ENCODE measurements around the gene PLXNA2. TPM values are rescaled to one million over a fixed set of nuclear protein-coding genes. Genes with fewer than 3 reads are reported as not detected.

PLXNA2 gene, protein sequence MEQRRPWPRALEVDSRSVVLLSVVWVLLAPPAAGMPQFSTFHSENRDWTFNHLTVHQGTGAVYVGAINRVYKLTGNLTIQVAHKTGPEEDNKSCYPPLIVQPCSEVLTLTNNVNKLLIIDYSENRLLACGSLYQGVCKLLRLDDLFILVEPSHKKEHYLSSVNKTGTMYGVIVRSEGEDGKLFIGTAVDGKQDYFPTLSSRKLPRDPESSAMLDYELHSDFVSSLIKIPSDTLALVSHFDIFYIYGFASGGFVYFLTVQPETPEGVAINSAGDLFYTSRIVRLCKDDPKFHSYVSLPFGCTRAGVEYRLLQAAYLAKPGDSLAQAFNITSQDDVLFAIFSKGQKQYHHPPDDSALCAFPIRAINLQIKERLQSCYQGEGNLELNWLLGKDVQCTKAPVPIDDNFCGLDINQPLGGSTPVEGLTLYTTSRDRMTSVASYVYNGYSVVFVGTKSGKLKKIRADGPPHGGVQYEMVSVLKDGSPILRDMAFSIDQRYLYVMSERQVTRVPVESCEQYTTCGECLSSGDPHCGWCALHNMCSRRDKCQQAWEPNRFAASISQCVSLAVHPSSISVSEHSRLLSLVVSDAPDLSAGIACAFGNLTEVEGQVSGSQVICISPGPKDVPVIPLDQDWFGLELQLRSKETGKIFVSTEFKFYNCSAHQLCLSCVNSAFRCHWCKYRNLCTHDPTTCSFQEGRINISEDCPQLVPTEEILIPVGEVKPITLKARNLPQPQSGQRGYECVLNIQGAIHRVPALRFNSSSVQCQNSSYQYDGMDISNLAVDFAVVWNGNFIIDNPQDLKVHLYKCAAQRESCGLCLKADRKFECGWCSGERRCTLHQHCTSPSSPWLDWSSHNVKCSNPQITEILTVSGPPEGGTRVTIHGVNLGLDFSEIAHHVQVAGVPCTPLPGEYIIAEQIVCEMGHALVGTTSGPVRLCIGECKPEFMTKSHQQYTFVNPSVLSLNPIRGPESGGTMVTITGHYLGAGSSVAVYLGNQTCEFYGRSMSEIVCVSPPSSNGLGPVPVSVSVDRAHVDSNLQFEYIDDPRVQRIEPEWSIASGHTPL (N-terminal part only)
- 10 to 100 TPM; 19.8 to 41.6 (median 27.9) TPM for total RNA-seq

DNA sequence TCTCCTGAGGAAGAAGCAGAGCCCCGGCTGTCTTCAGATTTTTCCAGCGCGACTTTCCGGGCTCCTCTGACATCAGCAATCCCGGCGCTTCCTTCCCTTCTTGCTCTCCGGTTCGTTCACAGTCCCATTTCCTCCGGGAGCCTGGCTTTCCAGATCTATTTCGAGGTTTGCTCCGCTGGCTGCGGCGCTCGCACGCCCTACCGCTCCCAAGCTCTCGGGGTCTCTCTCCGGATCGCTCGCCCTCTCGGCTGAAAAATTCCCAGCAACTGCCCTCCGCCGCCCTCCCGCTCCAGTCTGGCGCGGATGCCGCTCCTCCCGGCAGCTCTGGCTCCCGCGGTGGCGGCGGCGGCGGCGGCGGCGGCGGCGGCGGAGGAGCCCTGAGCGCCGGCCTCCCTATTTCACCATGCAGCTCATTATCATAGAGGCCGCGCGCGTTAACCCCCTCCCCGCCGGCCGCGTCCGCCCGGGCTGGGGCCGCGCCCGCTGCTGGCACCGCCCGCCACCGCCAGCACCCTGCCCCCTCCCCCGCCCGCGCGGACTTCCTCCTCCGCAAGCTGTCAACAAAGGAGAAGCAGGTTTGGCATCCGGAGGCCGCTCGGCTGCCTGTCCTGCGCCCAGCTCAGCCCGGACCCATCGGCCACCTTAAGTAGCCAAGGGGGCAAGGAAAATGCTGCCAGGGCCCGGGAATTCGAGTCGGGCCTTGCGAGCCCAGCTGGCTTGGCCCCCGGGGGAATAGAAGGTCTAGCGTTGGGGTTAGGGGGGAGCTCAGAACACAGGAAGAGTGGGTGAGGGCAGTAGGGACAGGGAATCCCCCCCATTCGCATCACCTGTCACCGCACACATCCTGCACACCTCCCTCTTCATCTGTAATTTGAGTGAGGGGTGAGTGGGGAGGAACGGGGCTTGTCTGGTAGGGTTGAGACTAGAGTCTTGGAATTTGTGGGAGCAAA, at the start of gene PLXNA2:
Gene PLXNA2 (minus strand): TSS at position 418 of the 950 bp plus-strand sequence. CDS start 26,462 bp downstream, outside the sequence.
- DNase-seq (ENCODE audit: extremely low spot score), result peak; percentile 96
- H3K9me3 ChIP-seq, result no peaks in the 10 kb centered on the region
- WGBS, result 2% methylated on average over 26 of the region's 78 CpGs
- intact Hi-C loops (cut with DNase I), result loop anchor here (2.0 to 5.0 kb wide), 3 partner anchors 111 to 223 kb away; no protein-coding TSS in a partner anchor
- peak within 1 kb of the TSS; percentile 87 to 94 (median 92) for H3K27ac ChIP-seq (replicated peaks in 1 of 4)
- TF ChIP-seq EP300 (IDR thresholded peaks at IDR 0.05), result no peak
- peak; percentile 18 for TF ChIP-seq POLR2A (IDR thresholded peaks at IDR 0.05; ENCODE audit: low read depth)
- TF ChIP-seq, protein P1, sequence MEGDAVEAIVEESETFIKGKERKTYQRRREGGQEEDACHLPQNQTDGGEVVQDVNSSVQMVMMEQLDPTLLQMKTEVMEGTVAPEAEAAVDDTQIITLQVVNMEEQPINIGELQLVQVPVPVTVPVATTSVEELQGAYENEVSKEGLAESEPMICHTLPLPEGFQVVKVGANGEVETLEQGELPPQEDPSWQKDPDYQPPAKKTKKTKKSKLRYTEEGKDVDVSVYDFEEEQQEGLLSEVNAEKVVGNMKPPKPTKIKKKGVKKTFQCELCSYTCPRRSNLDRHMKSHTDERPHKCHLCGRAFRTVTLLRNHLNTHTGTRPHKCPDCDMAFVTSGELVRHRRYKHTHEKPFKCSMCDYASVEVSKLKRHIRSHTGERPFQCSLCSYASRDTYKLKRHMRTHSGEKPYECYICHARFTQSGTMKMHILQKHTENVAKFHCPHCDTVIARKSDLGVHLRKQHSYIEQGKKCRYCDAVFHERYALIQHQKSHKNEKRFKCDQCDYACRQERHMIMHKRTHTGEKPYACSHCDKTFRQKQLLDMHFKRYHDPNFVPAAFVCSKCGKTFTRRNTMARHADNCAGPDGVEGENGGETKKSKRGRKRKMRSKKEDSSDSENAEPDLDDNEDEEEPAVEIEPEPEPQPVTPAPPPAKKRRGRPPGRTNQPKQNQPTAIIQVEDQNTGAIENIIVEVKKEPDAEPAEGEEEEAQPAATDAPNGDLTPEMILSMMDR (IDR thresholded peaks at IDR 0.05), result no peak
- peak; percentile 45 to 70 for TF ChIP-seq POLR2AphosphoS5 (IDR thresholded peaks at IDR 0.05)
- H3K4me1 ChIP-seq, result peaks cover 23 to 55% (median 50%) of the 10 kb centered on the region in 4 donors
- H3K27me3 ChIP-seq, result no peaks in the 10 kb centered on the region
- H3K4me3 ChIP-seq, result peak within 1 kb of the TSS; percentile 72 to 98 (median 88)
- no peaks in the 10 kb centered on the region for H3K36me3 ChIP-seq

DNA sequence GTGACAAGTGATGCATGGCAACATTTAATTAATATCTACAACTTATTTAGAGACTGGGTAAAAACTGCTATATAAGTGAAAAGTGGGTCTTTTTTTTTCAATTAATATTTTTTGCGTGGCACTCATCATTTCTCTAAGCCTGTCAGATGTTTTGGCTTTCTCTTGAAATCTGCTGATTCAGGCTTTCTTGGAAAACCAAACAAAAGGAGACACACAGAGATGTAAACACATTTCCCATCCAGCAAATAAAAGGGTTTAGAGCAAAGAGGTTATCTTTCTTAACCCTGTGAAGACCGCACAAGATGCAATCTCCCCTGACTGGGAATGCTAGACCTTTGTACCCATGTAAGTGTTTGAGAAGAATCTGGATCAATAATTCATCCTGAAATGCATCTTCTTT, 48.7 kb upstream of the PLXNA2 start:
- Histone ChIP-seq H3K4me1 (no peaks in the 10 kb centered on the region), H3K36me3 (no peaks in the 10 kb centered on the region), H3K27ac (replicated peaks in 1 of 4) (no peak overlapping the region), H3K27me3 (peaks cover 0 to 11% (median 0%) of the 10 kb centered on the region in 4 donors), H3K4me3 (no peak overlapping the region), H3K9me3 (no peaks in the 10 kb centered on the region)
- no peak for DNase-seq (ENCODE audit: extremely low spot score)
- TF ChIP-seq, protein P1 (IDR thresholded peaks at IDR 0.05), result no peak
- TF ChIP-seq EP300 (IDR thresholded peaks at IDR 0.05), result no peak
- no peak for TF ChIP-seq POLR2A (IDR thresholded peaks at IDR 0.05; ENCODE audit: low read depth)
- no peak for TF ChIP-seq POLR2AphosphoS5 (IDR thresholded peaks at IDR 0.05)
- intact Hi-C loops (cut with DNase I), result no loop called here
- 84% methylated on average over 2 of the region's 2 CpGs for WGBS

DNA sequence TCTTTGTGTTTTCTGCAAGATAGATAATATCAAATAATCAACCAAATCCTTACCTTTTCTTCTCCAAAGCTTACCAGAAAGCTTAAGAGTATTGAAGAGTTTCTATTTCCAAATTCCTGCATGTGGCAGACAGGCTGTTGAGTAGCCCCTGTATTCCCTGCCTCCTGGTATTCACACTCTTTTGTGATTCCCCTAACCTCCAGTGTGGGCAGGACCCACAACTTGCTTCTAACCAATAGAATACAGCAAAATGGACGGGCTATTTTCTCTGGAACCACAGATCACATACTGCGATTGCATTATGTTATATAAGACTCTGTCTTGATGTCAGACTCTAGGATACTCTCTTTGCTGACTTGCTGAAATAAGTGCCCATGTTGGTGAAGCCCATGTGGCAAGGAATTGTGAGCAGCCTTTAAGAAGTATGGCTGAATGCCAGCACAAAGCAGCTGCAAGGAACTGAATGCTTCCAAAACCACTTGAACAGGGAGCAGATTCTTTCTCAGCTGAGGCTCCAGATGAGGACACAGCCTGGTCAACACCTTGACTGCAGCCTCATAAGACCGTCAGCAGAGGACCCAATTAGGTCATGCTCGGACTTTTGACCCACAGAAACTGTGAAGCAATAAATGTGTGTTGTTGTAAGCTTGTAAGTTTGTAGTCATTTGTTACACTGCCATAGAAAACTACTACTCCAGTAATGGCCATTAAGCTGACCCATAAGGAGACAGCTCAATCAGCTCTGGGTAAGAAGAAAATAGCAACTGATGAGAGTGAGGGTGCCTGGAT, 47.9 kb upstream of the PLXNA2 start:
- no peaks in the 10 kb centered on the region for H3K4me1 ChIP-seq
- no peaks in the 10 kb centered on the region for H3K9me3 ChIP-seq
- H3K27ac ChIP-seq (replicated peaks in 1 of 4), result no peak overlapping the region
- H3K4me3 ChIP-seq, result no peak overlapping the region
- H3K36me3 ChIP-seq, result no peaks in the 10 kb centered on the region
- intact Hi-C loops (cut with DNase I), result no loop called here
- 86% methylated on average over 4 of the region's 4 CpGs for WGBS
- TF ChIP-seq POLR2A (IDR thresholded peaks at IDR 0.05; ENCODE audit: low read depth), result no peak
- TF ChIP-seq, protein P1 (IDR thresholded peaks at IDR 0.05), result no peak
- peaks cover 0 to 11% (median 0%) of the 10 kb centered on the region in 4 donors for H3K27me3 ChIP-seq
- no peak for DNase-seq (ENCODE audit: extremely low spot score)
